Measurements from ENCODE around the gene TMED4. TPM values are rescaled to one million over a fixed set of nuclear protein-coding genes. Genes with fewer than 3 reads are reported as not detected.

The TMED4 gene
- polyA plus RNA-seq, 1 of the 3 experiments (the other 2 are of a cell fraction): 145 TPM

- peaks cover 3% of the 10 kb centered on the region for H3F3A ChIP-seq (replicated peaks; ENCODE audit: insufficient read depth)
- no peaks in the 10 kb centered on the region for H3K79me2 ChIP-seq (ENCODE audit: insufficient read depth)
- H3K36me3 ChIP-seq (replicated peaks in 1 of 2; ENCODE audit: control insufficient read depth in 1 of 2, insufficient read depth in 2 of 2, low read length in 1 of 2): peaks cover 4 to 6% of the 10 kb centered on the region in 2 experiments
- H3K27ac ChIP-seq (ENCODE audit: low read depth in 2 of 2, low read length in 1 of 2): no peak overlapping the region
- ChIA-PET POLR2A (interaction anchor here (1.1 to 2.1 kb wide), 2 partner anchors 13 to 69 kb away, joined by 5 to 7 read pairs; partner anchors contain the start of gene NUDCD3), CTCF (interaction anchor here (0.9 to 1.6 kb wide), 4 partner anchors 11 to 126 kb away, joined by 3 to 8 read pairs (median 4); no protein-coding TSS in a partner anchor)
- no peak for DNase-seq
- H3K9me3 ChIP-seq: no peaks in the 10 kb centered on the region
- no peaks in the 10 kb centered on the region for H4K20me1 ChIP-seq (ENCODE audit: insufficient read depth)
- H3K4me3 ChIP-seq (ENCODE audit: low read depth in 2 of 2, low read length in 1 of 2): no peak overlapping the region
- H2AFZ ChIP-seq (ENCODE audit: low read depth): no peak overlapping the region
- H3K9me2 ChIP-seq: no peaks in the 10 kb centered on the region
- 0 out of 2 replicates have a peak, but pooled peaks cover 6% of the 10 kb centered on the region for H3K27me3 ChIP-seq (ENCODE audit: insufficient read depth)
- no peak overlapping the region for H3K4me2 ChIP-seq
- no peak overlapping the region for H3K9ac ChIP-seq
- 81% methylated on average over 4 of the region's 4 CpGs for WGBS (ENCODE audit: low lambda C conversion rate)
- TF ChIP-seq RXRA (IDR thresholded peaks at IDR 0.05; ENCODE audit: borderline replicate concordance, low read depth) (no peak), EP300 (IDR thresholded peaks at IDR 0.05; ENCODE audit: borderline replicate concordance in 1 of 2, low read depth in 1 of 2, low read length in 1 of 2) (no peak), RFX5 (IDR thresholded peaks at IDR 0.05; ENCODE audit: low read length) (no peak), NFIC (IDR thresholded peaks at IDR 0.05; ENCODE audit: borderline replicate concordance) (no peak), SIN3A (IDR thresholded peaks at IDR 0.05; ENCODE audit: borderline replicate concordance, low read depth, low read length) (no peak), FOSL2 (IDR thresholded peaks at IDR 0.05; ENCODE audit: borderline replicate concordance, low read depth) (no peak), RCOR1 (IDR thresholded peaks at IDR 0.05; ENCODE audit: low read length) (no peak), JUND (IDR thresholded peaks at IDR 0.05) (no peak), FOXM1 (IDR thresholded peaks at IDR 0.05; ENCODE audit: low read depth) (no peak), EZH2phosphoT487 (IDR thresholded peaks at IDR 0.05; ENCODE audit: borderline replicate concordance, low read depth) (no peak), YY1 (IDR thresholded peaks at IDR 0.05; ENCODE audit: low read depth) (no peak), NRF1 (IDR thresholded peaks at IDR 0.05; ENCODE audit: low read depth, low read length) (no peak), RAD21 (IDR thresholded peaks at IDR 0.05; ENCODE audit: low read length) (no peak), GATA2 (CRISPR knock-in tag; IDR thresholded peaks at IDR 0.05) (no peak), MXI1 (IDR thresholded peaks at IDR 0.05; ENCODE audit: low read depth, low read length) (no peak), USF1 (IDR thresholded peaks at IDR 0.05; ENCODE audit: borderline replicate concordance, low read depth) (no peak), SMC3 (IDR thresholded peaks at IDR 0.05; ENCODE audit: low read depth, low read length) (no peak)
- TF ChIP-seq, protein P1, sequence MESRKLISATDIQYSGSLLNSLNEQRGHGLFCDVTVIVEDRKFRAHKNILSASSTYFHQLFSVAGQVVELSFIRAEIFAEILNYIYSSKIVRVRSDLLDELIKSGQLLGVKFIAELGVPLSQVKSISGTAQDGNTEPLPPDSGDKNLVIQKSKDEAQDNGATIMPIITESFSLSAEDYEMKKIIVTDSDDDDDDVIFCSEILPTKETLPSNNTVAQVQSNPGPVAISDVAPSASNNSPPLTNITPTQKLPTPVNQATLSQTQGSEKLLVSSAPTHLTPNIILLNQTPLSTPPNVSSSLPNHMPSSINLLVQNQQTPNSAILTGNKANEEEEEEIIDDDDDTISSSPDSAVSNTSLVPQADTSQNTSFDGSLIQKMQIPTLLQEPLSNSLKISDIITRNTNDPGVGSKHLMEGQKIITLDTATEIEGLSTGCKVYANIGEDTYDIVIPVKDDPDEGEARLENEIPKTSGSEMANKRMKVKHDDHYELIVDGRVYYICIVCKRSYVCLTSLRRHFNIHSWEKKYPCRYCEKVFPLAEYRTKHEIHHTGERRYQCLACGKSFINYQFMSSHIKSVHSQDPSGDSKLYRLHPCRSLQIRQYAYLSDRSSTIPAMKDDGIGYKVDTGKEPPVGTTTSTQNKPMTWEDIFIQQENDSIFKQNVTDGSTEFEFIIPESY (IDR thresholded peaks at IDR 0.05; ENCODE audit: borderline replicate concordance, low read depth): no peak
- TF ChIP-seq, protein P2, sequence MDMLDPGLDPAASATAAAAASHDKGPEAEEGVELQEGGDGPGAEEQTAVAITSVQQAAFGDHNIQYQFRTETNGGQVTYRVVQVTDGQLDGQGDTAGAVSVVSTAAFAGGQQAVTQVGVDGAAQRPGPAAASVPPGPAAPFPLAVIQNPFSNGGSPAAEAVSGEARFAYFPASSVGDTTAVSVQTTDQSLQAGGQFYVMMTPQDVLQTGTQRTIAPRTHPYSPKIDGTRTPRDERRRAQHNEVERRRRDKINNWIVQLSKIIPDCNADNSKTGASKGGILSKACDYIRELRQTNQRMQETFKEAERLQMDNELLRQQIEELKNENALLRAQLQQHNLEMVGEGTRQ (IDR thresholded peaks at IDR 0.05; ENCODE audit: borderline replicate concordance, low read depth, low read length): no peak
- TF ChIP-seq, protein P3, sequence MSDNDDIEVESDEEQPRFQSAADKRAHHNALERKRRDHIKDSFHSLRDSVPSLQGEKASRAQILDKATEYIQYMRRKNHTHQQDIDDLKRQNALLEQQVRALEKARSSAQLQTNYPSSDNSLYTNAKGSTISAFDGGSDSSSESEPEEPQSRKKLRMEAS (IDR thresholded peaks at IDR 0.05; ENCODE audit: low read depth): no peak
- peaks cover 4 to 5% of the 10 kb centered on the region in 2 experiments; a peak in 2 of 4 replicates for H3K4me1 ChIP-seq (ENCODE audit: control insufficient read depth in 1 of 2, insufficient read depth in 2 of 2, low read depth in 1 of 2, low read length in 1 of 2)
Observed at GRCh38 chr7:44559485-44559884, 22.5 kb downstream of the TMED4 start.

All from SK-N-SH (cell line).